T-helper 1 cell treated with Interleukin-12 subunit alpha and Interleukin-12 subunit beta and Interleukin-4 antibody, amounts not matched to agents 30 ng/mL and 1 ng/mL, for 36 hours (primary cell): ENCODE measurements around the gene DNAJC3. TPM values are rescaled to one million over a fixed set of nuclear protein-coding genes. Genes with fewer than 3 reads are reported as not detected.

Experiments
- intact Hi-C: fragments of 100-400 bp; cut with micrococcal nuclease; formaldehyde crosslinking; loops from one replicate; pipeline ENCODE4 v1.15.1; 2024
- total RNA-seq: library from RNA; stranded (reverse); gene quantifications from 2 replicates; pipeline ENCODE4 v1.2.3, GENCODE V29; 2022

DNAJC3 gene
- total RNA-seq, 1 donor from 2014 or later = 40.7 TPM

- intact Hi-C loops = loop anchor here (5.0 kb wide), 4 partner anchors 191 to 431 kb away; partner anchors contain the start of genes CLDN10 and DZIP1
These were observed 156.2 kb downstream of the DNAJC3 start for GRCh38 chr13:95833126-95833525.

GRCh38 chr13:95833719-95834118 is 156.8 kb downstream of the DNAJC3 start:
- intact Hi-C loops = loop anchor here (1.0 to 5.0 kb wide), 9 partner anchors 172 to 644 kb away; partner anchors contain the start of genes CLDN10 and DZIP1

- intact Hi-C loops = loop anchor here (1.0 to 5.0 kb wide), 9 partner anchors 173 to 645 kb away; partner anchors contain the start of genes CLDN10 and DZIP1
These were observed 157.3 kb downstream of the DNAJC3 start for GRCh38 chr13:95834134-95834765.

GRCh38 chr13:95841894-95842293 is 165.0 kb downstream of the DNAJC3 start:
- intact Hi-C loops = no loop called here

- intact Hi-C loops = no loop called here
These were observed 166.0 kb downstream of the DNAJC3 start for GRCh38 chr13:95842898-95843297.

Other genes with a start within 250 kb of the DNAJC3 start
- not detected in 2 replicates for gene CLDN10, start 124.4 kb upstream of the DNAJC3 start, total RNA-seq
- 0.22 TPM in 1 of 2 replicates, not detected in the other for gene DZIP1, start 32.4 kb upstream of the DNAJC3 start, total RNA-seq